Bronchial epithelial cell (primary cell): ENCODE data around the gene ZNF407. TPM values are rescaled to one million over a fixed set of nuclear protein-coding genes. Genes with fewer than 3 reads are reported as not detected.

Experiments used
- DNase-seq: peaks from one replicate; pipeline ENCODE4 v3.0.0-alpha.2; 2010; ENCODE audit warnings: low read depth
- FAIRE-seq: peaks from 2 replicates; lab custom pipeline; 2011; peaks lifted over from hg19 to GRCh38; lab: Jason Lieb, UNC
- H3K27me3 ChIP-seq: 2 replicates; pipeline ENCODE4 v1.5.1; 2011; ENCODE audit warnings: low read length; ENCODE audit not compliant: control insufficient read depth, insufficient read depth
- H3K36me3 ChIP-seq: 2 replicates; pipeline ENCODE4 v1.5.1; 2011; ENCODE audit warnings: low read length; ENCODE audit not compliant: control insufficient read depth, insufficient read depth
- H3K4me3 ChIP-seq: 2 replicates; pipeline ENCODE4 v1.5.1; 2011; ENCODE audit warnings: mild to moderate bottlenecking, low read depth, low read length, control low read depth
- CTCF ChIP-seq: IDR thresholded peaks from 2 replicates; pipeline ENCODE4 v1.5.1; 2011; ENCODE audit warnings: mild to moderate bottlenecking, moderate library complexity, low read length, control low read depth, inconsistent platforms; ENCODE audit not compliant: insufficient read depth, severe bottlenecking
- total RNA-seq: library from RNA; depleted of rRNA; stranded (reverse); fragments of >200 nt; gene quantifications from 2 replicates; pipeline ENCODE4 v1.2.1, GENCODE V29; 2014

ZNF407 gene
- total RNA-seq, 1 donor from 2014 or later, result 10.0 TPM

GRCh38 chr18:75071866-75072671 is 474.4 kb downstream of the ZNF407 start:
- FAIRE-seq, result no peak
- no peak for TF ChIP-seq CTCF
- DNase-seq, result no peak
- Histone ChIP-seq H3K36me3 (no peaks in the 10 kb centered on the region), H3K4me3 (no peak overlapping the region), H3K27me3 (no peaks in the 10 kb centered on the region)

GRCh38 chr18:75072672-75073371 is 475.2 kb downstream of the ZNF407 start:
- Histone ChIP-seq H3K4me3 (no peak overlapping the region), H3K36me3 (no peaks in the 10 kb centered on the region), H3K27me3 (no peaks in the 10 kb centered on the region)
- TF ChIP-seq CTCF, result no peak
- FAIRE-seq (no peak), DNase-seq (no peak)

DNA sequence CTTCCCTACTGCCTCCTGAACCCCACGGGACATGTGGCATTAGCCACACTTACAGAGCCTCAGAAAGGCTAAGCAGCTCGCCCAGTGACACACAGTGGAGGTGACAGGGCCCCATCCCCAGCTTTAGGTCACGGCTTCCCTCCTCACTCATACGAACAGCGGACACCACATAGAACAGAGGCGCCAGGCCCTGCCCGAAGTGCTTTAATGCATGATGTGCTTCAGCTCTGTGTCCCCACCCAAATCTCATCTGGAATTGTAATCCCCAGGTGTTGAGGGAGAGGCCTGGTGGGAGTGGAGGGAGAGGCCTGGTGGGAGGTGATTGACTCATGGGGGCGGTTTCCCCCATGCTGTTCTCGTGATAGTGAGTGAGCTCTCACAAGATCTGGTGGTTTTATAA is 476.0 kb downstream of the ZNF407 start:
- FAIRE-seq (no peak), DNase-seq (no peak)
- Histone ChIP-seq H3K27me3 (no peaks in the 10 kb centered on the region), H3K36me3 (no peaks in the 10 kb centered on the region), H3K4me3 (no peak overlapping the region)
- no peak for TF ChIP-seq CTCF

DNA sequence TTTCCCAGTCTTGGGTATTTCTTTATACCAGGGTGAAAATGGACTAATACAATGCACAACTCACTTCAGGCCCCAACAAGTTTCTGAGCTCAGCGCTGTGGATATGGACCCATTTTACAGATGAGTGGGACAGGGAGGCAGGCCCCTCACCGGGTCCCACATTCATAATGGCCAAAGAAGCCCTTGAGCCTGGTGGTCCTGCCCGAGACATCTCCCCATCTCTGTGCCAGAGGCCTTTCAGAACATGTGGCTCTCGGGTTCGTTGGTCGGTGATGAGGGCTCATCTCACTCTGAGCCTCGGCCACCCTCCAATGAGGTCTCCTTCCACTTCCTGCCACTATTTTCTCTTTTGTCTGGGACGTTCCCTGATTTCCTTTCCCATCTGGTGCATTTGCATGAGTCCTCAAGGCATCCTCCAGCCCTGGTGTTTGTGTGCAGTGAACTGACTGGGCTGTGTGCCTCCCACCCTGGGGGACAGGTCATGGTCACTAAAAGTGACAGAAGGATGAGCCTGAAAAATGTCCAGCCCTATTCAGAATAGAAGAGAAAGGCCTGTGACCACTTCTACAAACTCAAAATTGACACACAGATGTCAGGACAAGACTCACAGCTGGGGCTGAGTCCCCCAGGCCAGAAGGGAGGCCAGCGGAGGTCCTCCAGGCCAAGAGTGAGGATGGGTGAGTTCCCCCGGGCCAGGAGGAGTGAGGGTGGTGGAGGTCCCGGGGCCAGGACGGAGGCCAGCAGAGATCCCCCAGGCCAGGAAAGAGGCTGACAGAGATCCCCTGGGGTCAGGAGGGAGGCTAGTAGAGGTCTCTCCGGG is 476.7 kb downstream of the ZNF407 start:
- H3K27me3 ChIP-seq, result no peaks in the 10 kb centered on the region
- H3K36me3 ChIP-seq, result no peaks in the 10 kb centered on the region
- no peak for DNase-seq
- no peak overlapping the region for H3K4me3 ChIP-seq
- no peak for TF ChIP-seq CTCF
- peak; percentile 89 for FAIRE-seq

DNA sequence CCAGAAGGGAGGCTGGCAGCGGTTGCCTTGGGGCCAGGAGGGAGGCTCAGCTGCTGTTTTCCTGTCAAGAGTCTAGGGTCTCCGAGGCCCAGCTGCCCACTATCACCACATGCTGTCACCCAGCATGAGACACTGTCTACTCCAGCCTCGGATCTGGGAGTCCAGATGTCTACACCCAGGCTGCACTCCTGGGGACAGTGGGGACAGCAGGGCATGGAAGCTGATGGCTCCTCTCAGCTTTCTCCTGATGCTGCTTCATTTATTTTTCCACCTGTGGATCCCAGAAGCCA is 477.3 kb downstream of the ZNF407 start:
- TF ChIP-seq CTCF, result no peak
- DNase-seq (no peak), FAIRE-seq (no peak)
- Histone ChIP-seq H3K27me3 (no peaks in the 10 kb centered on the region), H3K36me3 (no peaks in the 10 kb centered on the region), H3K4me3 (no peak overlapping the region)
